Activated naive CD4-positive, alpha-beta T cell treated with anti-CD3 and anti-CD28 coated beads, Interleukin-2, amount 50 U/mL, for 24 hours (primary cell): Measurements from ENCODE around the gene CCNF.
"Not testable (repeated sequence)": the region's sequence is repeated elsewhere in the genome, so short reads cannot be mapped to it uniquely, and the experiment has no call there.

Experiments
- H3K27ac Mint-ChIP-seq: one replicate; pipeline ENCODE4 v1.8.0; 2021; ENCODE audit warnings: mild to moderate bottlenecking, mixed read lengths
- H3K27me3 Mint-ChIP-seq: one replicate; pipeline ENCODE4 v1.8.0; 2021; ENCODE audit warnings: mixed read lengths
- H3K36me3 Mint-ChIP-seq: one replicate; pipeline ENCODE4 v1.8.0; 2021; ENCODE audit warnings: mixed read lengths
- H3K4me1 Mint-ChIP-seq: one replicate; pipeline ENCODE4 v1.8.0; 2021; ENCODE audit warnings: mixed read lengths
- H3K4me3 Mint-ChIP-seq: one replicate; pipeline ENCODE4 v1.8.0; 2021; ENCODE audit warnings: mild to moderate bottlenecking, mixed read lengths
- H3K9me3 Mint-ChIP-seq: one replicate; pipeline ENCODE4 v1.8.0; 2021; ENCODE audit warnings: mixed read lengths

The CCNF gene

DNA sequence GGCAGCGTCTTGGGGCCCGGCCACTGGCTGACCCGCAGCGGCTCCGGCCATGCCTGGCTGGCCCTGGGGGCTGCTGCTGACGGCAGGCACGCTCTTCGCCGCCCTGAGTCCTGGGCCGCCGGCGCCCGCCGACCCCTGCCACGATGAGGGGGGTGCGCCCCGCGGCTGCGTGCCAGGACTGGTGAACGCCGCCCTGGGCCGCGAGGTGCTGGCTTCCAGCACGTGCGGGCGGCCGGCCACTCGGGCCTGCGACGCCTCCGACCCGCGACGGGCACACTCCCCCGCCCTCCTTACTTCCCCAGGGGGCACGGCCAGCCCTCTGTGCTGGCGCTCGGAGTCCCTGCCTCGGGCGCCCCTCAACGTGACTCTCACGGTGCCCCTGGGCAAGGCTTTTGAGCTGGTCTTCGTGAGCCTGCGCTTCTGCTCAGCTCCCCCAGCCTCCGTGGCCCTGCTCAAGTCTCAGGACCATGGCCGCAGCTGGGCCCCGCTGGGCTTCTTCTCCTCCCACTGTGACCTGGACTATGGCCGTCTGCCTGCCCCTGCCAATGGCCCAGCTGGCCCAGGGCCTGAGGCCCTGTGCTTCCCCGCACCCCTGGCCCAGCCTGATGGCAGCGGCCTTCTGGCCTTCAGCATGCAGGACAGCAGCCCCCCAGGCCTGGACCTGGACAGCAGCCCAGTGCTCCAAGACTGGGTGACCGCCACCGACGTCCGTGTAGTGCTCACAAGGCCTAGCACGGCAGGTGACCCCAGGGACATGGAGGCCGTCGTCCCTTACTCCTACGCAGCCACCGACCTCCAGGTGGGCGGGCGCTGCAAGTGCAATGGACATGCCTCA lies 42.6 kb downstream of the CCNF start:
- H3K27me3 Mint-ChIP-seq: peaks cover 22% of the 10 kb centered on the region
- H3K9me3 Mint-ChIP-seq: no peaks in the 10 kb centered on the region
- no peak overlapping the region for H3K27ac Mint-ChIP-seq
- peaks cover 20% of the 10 kb centered on the region for H3K4me1 Mint-ChIP-seq
- no peak overlapping the region for H3K4me3 Mint-ChIP-seq
- H3K36me3 Mint-ChIP-seq: no peaks in the 10 kb centered on the region

DNA sequence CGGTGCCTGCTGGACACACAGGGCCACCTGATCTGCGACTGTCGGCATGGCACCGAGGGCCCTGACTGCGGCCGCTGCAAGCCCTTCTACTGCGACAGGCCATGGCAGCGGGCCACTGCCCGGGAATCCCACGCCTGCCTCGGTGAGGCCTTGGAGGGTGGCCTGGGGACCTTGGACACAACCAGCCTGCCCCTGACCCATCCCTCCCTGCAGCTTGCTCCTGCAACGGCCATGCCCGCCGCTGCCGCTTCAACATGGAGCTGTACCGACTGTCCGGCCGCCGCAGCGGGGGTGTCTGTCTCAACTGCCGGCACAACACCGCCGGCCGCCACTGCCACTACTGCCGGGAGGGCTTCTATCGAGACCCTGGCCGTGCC lies 43.2 kb downstream of the CCNF start:
- H3K9me3 Mint-ChIP-seq: no peaks in the 10 kb centered on the region
- peaks cover 22% of the 10 kb centered on the region for H3K27me3 Mint-ChIP-seq
- no peaks in the 10 kb centered on the region for H3K36me3 Mint-ChIP-seq
- H3K27ac Mint-ChIP-seq: no peak overlapping the region
- peaks cover 21% of the 10 kb centered on the region for H3K4me1 Mint-ChIP-seq
- no peak overlapping the region for H3K4me3 Mint-ChIP-seq

DNA sequence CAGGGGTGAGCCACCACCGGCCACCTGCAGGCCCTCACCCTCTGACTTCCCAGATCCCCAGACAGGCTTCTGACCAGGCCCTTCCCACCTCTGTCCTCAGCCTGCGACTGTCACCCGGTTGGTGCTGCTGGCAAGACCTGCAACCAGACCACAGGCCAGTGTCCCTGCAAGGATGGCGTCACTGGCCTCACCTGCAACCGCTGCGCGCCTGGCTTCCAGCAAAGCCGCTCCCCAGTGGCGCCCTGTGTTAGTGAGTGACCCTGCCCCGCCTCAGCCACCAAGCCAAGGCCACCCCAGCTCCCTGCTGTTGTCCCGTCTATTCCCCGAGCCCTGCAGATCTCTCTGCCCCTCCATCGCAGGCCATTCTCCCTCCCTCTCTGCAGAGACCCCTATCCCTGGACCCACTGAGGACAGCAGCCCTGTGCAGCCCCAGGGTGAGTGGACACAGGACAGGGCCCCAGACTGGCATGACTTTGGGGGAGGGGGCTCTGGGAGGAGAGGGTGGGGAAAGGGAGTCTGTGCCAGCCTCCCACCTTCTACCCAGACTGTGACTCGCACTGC lies 43.7 kb downstream of the CCNF start:
- no peaks in the 10 kb centered on the region for H3K9me3 Mint-ChIP-seq
- H3K36me3 Mint-ChIP-seq: no peaks in the 10 kb centered on the region
- no peak overlapping the region for H3K27ac Mint-ChIP-seq
- peaks cover 22% of the 10 kb centered on the region for H3K27me3 Mint-ChIP-seq
- H3K4me1 Mint-ChIP-seq: peaks cover 21% of the 10 kb centered on the region
- H3K4me3 Mint-ChIP-seq: peak overlapping the region; percentile 69

DNA sequence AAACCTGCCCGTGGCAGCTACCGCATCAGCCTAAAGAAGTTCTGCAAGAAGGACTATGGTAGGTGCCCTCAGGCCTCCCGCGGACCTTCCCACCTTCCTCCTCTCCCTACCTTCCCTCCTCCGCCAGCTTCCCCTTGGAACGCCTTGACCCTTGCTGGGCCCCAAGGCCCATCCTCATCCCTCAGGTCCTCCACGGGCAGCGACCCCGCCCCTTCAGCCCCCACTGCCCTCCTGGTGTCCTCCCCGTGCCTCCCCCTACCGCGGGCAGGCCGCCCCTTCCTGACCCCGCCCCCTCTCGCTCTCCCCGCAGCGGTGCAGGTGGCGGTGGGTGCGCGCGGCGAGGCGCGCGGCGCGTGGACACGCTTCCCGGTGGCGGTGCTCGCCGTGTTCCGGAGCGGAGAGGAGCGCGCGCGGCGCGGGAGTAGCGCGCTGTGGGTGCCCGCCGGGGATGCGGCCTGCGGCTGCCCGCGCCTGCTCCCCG lies 44.2 kb downstream of the CCNF start:
- Mint-ChIP-seq H3K4me1 (peaks cover 21% of the 10 kb centered on the region), H3K27ac (peak overlapping the region; percentile 17), H3K36me3 (no peaks in the 10 kb centered on the region), H3K27me3 (peaks cover 19% of the 10 kb centered on the region), H3K9me3 (no peaks in the 10 kb centered on the region), H3K4me3 (peak overlapping the region; percentile 69)

DNA sequence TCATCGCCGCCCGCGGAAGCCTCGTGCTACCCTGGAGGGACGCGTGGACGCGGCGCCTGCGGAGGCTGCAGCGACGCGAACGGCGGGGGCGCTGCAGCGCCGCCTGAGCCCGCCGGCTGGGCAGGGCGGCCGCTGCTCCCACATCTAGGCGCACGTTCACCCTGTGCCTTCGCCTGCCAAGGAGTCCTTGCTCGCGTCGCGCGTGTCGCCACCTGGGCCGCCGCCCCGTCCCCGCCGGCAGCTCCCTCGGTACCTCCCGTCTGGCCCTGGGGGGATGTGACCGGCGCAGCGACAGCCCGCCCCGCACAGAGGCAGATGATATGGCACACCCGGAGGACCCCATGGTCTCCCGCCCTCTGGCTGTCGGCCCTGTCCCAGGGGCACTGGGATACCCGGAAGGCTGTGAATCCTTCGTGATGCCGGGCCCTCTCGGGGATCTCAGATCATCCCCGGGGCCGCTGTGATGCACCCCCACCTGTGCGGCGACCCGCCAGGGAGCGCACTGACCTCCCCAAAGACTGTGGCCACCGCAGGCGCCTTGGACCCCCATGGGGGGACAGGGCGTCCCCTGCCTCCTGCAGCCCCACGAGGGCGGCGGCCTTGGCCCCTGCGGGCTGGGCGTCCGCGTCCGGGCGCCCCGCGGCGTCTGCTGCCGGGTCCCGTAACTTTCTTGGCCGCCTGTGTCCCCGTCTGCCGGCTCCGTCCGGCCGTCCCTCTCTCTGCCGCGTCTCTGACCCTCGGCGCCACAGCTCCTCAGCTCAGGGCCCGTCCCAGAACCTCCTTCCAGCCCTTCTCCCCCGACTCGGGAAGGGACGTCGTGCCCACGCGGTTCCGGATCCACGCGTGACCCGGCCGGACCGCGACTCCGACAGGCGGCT lies 45.0 kb downstream of the CCNF start:
- Mint-ChIP-seq H3K27me3 (peaks cover 17% of the 10 kb centered on the region), H3K27ac (no peak overlapping the region), H3K9me3 (no peaks in the 10 kb centered on the region), H3K4me3 (peak overlapping the region; percentile 77), H3K36me3 (no peaks in the 10 kb centered on the region), H3K4me1 (peaks cover 21% of the 10 kb centered on the region)

DNA sequence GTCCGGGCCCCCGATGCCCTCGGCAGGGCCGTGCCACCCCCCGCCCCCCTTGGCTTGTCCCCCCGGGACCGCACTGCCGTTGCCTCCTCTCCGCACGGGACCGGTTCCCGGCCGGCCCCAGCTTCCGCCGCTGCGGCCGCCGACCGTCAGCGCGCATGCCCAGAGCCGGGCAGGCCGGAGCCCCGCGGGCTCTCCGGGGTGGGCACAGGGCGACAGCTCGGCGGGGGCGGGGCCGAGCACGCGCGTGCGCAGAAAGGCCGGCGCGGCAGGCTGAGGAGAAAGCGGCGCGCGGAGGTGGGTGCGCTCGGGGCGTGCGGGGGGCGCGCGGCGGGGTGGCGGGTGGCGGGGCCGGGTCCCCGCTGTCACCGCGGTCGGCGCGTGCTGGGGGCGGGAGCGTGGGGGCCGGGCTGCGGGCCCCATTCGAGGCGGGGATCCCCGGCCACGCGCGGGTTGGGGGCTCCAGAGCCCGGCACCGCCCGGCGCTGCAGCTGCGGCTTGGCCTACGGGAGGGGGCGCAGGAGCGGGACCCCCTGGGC lies 45.7 kb downstream of the CCNF start, which contains the start of gene TBC1D24:
Gene TBC1D24 (plus strand): TSS at position 251 of the 536 bp plus-strand sequence. CDS start 21,022 bp downstream, outside the sequence.
- Mint-ChIP-seq H3K36me3 (no peaks in the 10 kb centered on the region), H3K27me3 (peaks cover 13% of the 10 kb centered on the region), H3K27ac (no peak within 1 kb of the TSS), H3K9me3 (no peaks in the 10 kb centered on the region), H3K4me1 (peaks cover 17% of the 10 kb centered on the region), H3K4me3 (peak within 1 kb of the TSS; percentile 77)

DNA sequence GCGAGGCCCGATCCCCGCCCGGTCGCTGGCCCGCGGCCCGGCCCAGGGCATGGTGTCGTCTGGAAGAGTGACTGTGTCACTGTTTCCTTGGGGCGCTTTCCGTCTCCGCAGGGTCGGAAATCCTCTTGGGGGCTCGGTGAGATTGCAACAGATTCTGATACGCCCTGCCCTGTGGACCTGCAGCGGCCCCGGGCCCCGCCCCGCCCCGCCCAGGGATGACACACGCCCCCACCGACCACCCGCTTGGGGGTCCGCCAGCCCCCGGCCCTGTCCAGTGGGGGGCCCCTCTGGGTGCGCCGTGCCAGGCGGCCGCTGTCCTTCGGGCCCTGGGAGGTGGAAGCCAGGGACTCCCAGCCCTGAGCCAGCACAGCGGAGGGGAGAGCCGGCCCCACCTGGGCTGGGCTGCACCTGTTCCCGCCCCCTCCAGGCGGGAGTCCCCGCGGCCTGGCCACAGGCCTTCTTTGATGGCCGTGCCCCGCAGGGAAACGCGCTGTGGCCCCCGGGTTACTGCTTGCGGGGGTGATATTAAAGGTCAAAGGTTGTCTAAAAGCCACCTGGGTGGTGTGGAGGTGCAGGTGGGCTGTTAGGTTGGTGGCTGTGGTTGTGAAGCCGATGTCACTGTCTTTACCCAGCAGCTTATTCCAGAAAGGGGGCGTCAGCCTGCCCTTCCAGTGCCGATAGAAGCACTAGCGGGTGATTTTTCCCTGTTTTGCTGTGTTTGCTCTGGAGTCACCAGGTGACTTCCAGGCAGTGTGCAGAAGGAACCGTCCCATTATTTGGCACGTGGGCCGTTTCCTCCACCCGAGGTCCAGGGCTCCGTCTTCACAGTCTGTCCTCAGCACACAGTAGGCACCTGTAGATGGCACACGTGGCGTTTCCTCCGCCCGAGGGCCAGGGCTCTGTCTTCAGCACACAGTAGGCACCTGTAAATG lies 46.4 kb downstream of the CCNF start:
- Mint-ChIP-seq H3K4me3 (peak overlapping the region; percentile 76), H3K9me3 (no peaks in the 10 kb centered on the region), H3K27ac (no peak overlapping the region), H3K27me3 (peaks cover 6% of the 10 kb centered on the region), H3K36me3 (no peaks in the 10 kb centered on the region), H3K4me1 (peaks cover 16% of the 10 kb centered on the region)

DNA sequence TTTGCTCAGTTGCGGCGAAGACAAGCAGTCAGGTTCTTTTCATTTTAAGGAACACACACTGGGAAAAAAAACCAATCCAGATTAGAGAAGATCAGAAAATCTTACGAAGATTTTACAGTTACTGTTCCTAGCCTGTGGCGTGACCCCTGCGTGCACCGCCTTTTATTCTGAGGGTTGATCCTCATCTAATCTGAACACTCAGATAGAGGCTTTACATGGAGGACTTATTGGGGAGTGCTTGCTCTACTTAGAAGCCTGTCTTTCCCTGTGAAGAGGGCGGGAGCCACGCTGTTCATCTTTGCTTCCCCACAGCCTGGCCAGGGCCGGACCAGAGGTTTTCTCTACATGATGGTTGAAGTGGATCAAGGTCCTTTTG lies 47.1 kb downstream of the CCNF start:
- H3K9me3 Mint-ChIP-seq: no peaks in the 10 kb centered on the region
- peaks cover 5% of the 10 kb centered on the region for H3K27me3 Mint-ChIP-seq
- no peaks in the 10 kb centered on the region for H3K36me3 Mint-ChIP-seq
- peak overlapping the region; percentile 76 for H3K4me3 Mint-ChIP-seq
- H3K4me1 Mint-ChIP-seq: peaks cover 16% of the 10 kb centered on the region
- H3K27ac Mint-ChIP-seq: no peak overlapping the region

DNA sequence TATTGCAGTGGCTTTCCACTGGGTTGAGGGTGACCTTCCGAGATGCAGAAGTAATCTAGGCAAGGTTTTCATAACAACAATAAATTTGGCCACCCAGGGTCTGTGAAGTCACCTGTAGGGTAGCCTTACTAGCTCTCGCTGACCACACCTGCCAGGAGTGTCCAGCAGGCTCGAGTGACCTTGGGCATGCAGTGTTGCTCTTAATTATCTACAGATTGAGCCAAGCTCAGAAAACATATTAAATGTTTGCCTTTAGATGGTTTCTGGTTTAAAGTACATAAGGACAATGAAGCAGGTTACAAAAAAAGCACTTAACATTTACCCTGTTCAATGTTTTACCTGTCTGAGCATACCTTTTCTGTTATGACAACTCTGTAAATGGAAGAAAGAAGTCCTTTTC lies 47.5 kb downstream of the CCNF start:
- Mint-ChIP-seq H3K9me3 (no peaks in the 10 kb centered on the region), H3K27me3 (peaks cover 5% of the 10 kb centered on the region), H3K4me3 (peak overlapping the region; percentile 76), H3K27ac (no peak overlapping the region), H3K36me3 (no peaks in the 10 kb centered on the region), H3K4me1 (peaks cover 16% of the 10 kb centered on the region)

DNA sequence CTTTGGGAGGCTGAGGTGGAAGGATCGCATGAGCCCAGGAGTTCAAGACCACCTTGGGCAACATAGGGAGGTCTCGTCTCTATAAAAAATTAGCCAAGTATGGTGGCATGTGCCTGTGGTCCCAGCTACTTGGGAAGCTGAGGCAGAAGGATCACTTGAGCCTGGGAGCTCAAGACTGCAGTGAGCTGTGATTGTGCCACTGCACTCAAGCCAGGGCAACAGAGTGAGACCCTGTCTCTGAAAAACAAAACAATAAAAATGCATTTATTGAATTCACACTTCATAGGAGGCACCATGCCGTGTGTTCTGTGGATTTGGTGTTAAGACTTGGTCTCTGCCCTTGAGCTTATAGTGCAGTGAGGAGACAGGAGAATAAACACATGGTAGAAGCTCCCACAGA lies 48.1 kb downstream of the CCNF start:
- H3K36me3 Mint-ChIP-seq: no peaks in the 10 kb centered on the region
- H3K4me1 Mint-ChIP-seq: peaks cover 16% of the 10 kb centered on the region
- H3K4me3 Mint-ChIP-seq: no peak overlapping the region
- no peak overlapping the region for H3K27ac Mint-ChIP-seq
- H3K9me3 Mint-ChIP-seq: no peaks in the 10 kb centered on the region
- H3K27me3 Mint-ChIP-seq: peaks cover 5% of the 10 kb centered on the region

DNA sequence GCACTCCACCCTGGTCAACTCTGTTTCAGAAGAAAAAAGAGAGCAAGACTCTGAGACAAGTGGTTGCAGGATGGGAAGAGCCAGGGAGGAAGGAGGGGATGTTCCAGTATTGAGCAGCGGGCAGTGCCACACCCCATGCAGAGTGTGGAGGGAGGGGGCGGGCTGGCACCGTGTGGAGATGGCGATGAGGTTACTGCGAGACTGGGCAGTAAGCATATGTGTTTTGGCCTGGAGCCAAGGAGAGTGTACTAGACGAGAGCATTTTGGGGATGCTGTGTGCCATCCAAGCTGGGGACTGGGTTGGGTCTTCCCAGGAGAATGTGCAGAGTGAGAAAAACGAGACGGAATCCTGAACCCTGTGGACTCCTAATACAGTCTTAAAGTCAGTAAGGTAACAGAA lies 49.0 kb downstream of the CCNF start:
- Mint-ChIP-seq H3K27ac (no peak overlapping the region), H3K27me3 (peaks cover 2% of the 10 kb centered on the region), H3K4me3 (no peak overlapping the region), H3K4me1 (peaks cover 12% of the 10 kb centered on the region), H3K9me3 (no peaks in the 10 kb centered on the region), H3K36me3 (no peaks in the 10 kb centered on the region)

DNA sequence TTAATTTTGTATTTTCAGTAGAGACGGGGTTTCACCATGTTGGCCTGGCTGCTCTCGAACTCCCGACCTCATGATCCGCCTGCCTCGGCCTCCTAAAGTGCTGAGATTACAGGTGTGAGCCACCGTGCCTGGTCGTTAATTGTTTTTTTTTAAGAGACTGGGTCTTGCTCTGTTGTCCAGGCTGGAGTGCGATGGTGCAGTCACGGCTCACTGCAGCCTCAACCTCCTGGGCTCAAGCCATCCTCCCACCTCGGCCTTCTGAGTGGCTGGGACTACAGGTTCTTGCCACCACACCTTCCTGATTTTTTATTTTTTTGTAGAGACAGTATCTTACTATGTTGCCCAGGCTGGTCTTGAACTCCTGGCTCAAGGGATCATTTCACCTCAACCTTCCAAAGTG lies 50.7 kb downstream of the CCNF start:
- not testable (repeated sequence) for H3K36me3 Mint-ChIP-seq, H3K9me3 Mint-ChIP-seq, H3K27ac Mint-ChIP-seq, H3K27me3 Mint-ChIP-seq, H3K4me3 Mint-ChIP-seq
- H3K4me1 Mint-ChIP-seq: peaks cover 11% of the 10 kb centered on the region

DNA sequence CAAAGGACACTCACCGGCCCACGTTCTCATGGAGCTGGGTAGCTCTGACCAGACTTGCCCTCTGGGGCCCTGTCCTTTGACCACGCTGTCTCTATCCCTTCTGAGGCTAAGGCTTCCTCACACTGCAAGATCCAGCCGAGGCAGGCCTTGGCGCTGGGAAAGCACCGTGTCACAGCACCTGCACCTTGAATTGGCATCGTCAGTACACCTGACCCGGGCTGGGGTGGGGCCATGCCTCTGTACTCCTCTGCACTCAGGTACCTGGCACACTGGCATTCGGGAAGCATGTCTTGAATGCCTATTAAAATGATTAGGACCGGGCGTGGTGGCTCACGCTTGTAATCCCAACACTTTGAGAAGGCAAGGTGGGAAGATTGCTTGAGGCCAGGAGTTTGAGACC lies 51.7 kb downstream of the CCNF start:
- H3K36me3 Mint-ChIP-seq: no peaks in the 10 kb centered on the region
- H3K4me3 Mint-ChIP-seq: no peak overlapping the region
- no peak overlapping the region for H3K27ac Mint-ChIP-seq
- peaks cover 11% of the 10 kb centered on the region for H3K4me1 Mint-ChIP-seq
- no peaks in the 10 kb centered on the region for H3K9me3 Mint-ChIP-seq
- no peaks in the 10 kb centered on the region for H3K27me3 Mint-ChIP-seq

DNA sequence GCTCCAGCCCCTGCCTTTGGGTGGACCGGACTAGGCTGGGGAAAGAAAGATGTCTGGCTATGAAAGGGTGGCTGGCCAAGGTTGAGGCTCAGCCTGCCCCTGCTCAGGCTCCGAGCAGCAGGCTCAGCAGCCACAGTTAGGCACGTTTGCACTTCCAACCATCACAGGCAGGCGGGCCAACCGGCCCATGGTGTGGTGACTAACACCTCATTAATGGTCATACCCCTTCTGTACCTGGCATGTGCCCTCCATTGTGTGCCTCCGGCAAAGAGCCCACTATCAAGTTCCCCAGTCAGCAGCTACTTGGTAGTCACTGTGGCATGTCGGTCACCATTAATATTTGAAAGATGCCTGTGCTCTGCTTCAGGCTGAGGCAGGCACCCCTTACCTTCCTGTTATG lies 52.4 kb downstream of the CCNF start:
- Mint-ChIP-seq H3K4me3 (no peak overlapping the region), H3K27ac (no peak overlapping the region)

DNA sequence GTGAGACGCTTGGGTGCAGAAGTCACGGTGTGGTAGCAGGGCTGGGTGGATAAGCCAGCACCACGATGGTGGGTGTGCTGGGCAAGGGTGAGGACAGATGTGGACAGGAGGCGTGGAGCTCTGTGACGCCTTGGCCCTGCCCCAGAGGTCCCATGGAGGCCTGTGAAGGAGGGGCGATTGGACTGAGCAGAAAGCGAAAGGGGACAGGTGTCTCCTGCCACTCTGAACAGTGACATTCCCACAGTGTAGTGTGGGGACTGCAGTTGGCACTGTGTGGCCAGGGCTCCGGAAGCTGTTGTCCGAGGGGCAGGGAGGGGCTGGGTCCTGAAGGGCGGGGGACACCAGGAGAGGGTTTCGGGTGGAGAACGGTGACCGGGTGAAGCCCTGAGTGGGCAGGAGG lies 53.0 kb downstream of the CCNF start:
- Mint-ChIP-seq H3K9me3 (no peaks in the 10 kb centered on the region), H3K4me3 (no peak overlapping the region), H3K36me3 (no peaks in the 10 kb centered on the region), H3K4me1 (peaks cover 7% of the 10 kb centered on the region), H3K27me3 (no peaks in the 10 kb centered on the region), H3K27ac (no peak overlapping the region)

More for the DNA sequence above, 52.4 kb downstream of the CCNF start:
- Mint-ChIP-seq H3K27me3 (no peaks in the 10 kb centered on the region), H3K9me3 (no peaks in the 10 kb centered on the region), H3K36me3 (no peaks in the 10 kb centered on the region), H3K4me1 (peaks cover 5% of the 10 kb centered on the region)
